Fibroblast of skin of left biceps (primary cell): ENCODE results near the gene SSH3.
"Not testable (repeated sequence)": the region's sequence is repeated elsewhere in the genome, so short reads cannot be mapped to it uniquely, and the experiment has no call there.

ENCODE experiments used
- DNase-seq, 2 experiments: peaks; one replicate each; pipeline ENCODE4 v3.0.0-alpha.2; 2013; ENCODE audit warnings: low read depth in 2 of 2

The SSH3 gene, protein sequence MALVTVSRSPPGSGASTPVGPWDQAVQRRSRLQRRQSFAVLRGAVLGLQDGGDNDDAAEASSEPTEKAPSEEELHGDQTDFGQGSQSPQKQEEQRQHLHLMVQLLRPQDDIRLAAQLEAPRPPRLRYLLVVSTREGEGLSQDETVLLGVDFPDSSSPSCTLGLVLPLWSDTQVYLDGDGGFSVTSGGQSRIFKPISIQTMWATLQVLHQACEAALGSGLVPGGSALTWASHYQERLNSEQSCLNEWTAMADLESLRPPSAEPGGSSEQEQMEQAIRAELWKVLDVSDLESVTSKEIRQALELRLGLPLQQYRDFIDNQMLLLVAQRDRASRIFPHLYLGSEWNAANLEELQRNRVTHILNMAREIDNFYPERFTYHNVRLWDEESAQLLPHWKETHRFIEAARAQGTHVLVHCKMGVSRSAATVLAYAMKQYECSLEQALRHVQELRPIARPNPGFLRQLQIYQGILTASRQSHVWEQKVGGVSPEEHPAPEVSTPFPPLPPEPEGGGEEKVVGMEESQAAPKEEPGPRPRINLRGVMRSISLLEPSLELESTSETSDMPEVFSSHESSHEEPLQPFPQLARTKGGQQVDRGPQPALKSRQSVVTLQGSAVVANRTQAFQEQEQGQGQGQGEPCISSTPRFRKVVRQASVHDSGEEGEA

DNA sequence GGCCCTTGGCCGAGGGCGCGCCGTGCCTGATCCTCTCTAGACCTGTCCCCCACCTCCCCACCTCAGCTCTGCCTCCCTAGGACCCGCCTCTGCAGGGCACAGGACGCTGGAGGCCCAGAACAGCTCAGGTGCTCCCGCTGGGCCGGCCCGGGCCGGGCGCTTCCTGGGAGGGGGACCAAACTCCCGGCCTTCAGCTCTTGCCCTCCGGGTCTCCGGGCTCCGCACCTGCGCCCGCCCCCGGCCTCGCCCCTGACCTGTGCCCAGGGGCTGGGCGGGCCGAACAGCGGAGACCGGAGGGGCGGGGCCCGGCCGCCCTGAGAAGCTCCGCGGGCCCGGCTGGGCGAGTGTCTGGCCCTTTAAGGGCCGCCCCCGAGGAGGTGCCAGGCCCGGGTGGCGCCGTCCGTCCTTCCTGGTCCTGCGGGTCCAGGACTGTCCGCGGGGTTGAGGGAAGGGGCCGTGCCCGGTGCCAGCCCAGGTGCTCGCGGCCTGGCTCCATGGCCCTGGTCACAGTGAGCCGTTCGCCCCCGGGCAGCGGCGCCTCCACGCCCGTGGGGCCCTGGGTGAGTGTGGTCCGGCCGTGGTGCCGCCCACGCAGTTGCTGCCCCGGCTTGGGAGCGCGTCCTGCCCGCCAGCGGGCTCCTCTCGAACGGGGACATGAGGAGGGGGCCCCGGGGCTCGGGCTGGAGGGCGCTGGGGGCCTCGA is at the start of gene SSH3:
Gene SSH3, plus strand, starts transcription at position 399 of the 703 bp plus-strand sequence. Its CDS starts 96 bp downstream, at position 495.
- DNase-seq: no peak

DNA sequence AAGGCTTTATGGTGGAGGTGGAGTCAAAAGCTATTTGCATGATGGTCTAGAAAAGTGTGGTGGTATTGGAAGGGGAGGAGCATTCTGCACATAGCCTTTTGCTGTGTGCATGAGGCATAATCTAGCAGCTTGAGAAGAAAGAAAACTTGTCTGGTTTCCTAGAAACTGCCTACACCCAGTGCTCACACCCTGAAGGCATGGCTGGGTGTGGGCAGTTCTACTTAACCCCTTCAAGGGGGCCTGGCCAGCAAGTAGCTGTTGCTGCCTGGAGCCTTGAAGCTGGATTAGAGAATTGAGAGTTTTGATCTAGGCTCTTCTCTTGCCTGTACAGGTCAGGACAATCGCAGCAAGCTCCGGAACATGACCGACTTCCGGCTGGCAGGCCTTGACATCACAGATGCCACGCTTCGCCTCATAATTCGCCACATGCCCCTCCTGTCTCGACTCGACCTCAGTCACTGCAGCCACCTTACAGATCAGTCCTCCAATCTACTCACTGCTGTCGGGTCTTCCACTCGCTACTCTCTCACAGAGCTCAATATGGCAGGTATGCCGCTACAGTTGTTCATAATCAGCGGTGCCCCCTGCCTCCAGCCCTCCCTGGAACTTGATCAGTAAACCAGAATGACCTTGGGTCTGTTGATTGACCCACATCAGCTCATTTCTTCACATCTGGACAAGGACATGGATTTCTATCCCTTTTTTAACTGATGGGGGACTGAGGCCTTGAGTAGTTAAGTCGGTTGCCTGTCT is 49.3 kb upstream of the SSH3 start:
- DNase-seq: no peak

DNA sequence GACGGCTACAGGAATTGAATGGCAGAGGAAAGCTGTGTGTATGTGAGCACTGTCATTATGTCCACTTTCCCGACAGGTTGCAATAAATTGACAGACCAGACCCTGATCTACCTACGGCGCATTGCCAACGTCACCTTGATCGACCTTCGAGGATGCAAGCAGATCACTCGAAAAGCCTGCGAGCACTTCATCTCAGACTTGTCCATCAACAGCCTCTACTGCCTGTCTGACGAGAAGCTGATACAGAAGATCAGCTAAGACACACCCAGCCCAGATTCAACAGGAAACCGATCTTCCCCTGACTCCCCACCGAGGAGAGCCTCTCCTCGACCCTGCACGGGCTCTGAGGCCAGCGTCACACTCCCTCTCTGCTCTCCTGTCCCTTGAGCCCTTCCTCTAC is 48.5 kb upstream of the SSH3 start:
- no peak for DNase-seq

DNA sequence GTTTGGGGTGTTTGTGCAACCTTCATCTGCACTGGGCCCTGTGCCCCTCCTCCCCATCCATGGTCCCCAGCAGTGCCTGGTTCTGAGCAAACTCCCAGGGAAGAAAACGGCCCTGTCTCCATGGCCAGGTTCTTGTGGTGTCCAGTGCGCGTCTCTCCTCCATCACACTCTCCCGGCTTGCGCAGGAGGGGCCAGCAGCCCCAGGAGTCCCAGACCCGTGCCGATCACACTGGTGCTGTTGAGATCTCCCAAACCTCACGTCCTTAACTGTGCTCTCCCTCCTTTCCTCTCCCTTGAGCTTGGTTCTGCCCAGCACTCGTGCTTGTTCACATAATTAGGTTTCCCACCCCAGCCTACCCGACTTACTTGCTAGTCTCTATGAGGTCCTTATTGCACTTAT is 48.0 kb upstream of the SSH3 start:
- no peak for DNase-seq

DNA sequence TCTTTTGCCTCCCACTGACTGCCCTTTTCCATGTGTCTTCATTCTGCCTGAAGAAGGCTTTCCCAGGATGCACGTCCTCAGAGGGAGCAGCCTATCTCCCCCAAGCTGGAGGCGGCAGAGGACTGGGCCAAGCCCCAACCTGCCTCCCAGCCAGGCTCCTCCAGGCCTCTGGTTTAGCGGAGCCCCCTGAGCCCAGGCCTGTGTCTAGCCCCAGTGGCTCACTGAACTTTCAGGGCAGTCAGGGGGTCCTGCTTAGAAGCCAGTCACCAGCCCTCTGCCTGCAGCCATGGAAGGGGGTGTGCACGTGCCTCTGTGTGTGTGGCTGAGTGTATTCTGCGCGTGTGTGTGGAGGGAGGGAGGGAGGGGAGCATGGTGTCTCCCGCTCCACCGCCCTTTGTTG is 47.5 kb upstream of the SSH3 start:
- DNase-seq: no peak

DNA sequence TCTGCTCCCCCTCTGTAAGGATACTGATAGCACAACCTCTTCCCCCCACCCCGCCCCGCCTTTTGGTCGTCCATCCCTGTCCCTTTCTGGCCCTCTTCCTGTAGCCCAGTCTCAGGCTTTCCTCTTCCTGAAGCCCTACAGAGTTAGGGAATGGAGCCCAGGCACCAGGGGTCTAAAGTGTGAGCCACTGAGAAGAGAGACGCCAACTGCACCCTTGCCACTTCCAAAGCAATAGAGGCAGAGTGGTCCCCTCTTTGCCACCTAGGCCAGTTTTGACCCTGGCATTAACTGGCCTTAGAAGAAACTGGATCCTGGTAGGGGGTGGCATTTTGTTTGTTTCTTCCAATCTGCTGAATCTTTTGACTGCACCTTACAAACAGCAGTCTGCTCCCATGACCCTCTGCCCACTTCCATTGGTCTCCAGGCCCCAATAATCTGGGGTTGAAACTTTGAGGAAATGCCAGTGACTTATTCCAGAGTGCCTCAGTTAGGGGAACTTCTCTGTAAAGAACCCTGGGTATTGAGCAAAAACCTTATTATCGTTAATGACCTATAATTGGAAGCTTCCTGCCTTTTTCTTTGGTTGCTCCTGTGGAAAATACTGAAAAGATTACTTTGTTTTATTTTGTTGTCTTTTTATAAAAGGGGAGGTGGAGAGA is 46.7 kb upstream of the SSH3 start:
- no peak for DNase-seq

DNA sequence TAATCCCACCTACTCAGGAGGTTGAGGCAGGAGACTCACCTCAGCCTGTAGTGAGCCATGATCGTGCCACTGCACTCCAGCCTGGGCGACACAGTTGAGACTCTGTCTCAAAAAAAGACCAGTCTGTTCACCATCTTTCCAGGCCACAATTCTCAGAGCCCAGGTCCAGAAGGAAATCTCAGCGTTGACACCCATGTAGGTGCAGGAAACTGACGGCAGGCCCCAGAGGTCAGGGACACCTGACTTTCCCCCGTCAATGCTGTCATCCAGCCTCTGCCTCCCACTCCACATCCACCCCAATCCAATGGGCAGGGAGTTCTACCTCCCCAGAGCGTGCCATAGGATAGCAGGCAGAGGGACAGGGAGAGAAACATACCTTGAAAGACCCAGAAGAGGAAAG is 42.9 kb upstream of the SSH3 start:
- no peak for DNase-seq

DNA sequence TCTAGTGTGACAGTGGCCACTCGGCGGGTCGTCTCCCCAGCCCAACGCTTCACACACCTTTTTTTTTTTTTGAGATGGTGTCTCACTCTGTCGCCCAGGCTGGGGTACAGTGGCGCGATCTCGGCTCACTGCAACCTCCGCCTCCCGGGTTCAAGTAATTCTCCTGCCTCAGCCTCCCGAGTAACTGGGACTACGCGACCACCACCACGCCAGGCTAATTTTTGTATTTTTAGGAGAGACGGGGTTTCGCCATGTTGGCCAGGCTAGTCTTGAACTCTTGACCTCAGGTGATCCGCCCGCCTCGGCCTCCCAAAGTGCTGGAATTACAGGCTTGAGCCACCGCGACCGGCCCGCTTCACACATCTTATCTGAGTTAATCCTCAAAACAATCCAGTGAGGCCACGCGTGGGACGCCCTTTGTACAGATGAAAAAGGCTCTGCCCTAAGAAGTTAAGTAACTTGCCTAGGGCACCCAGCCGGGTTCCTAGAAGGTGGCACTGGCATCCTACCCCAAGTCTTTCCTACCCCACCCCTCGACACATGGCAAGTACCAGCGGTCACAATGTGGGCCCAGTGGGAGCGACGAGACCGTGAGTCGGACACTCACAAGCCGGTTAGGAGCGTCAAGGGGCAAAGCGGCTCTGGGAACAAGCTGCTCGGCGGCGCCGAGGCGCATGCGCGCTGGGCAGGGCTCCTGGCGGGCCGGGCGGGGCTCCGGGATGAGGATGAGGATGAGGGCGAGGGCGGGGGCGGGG is 42.3 kb upstream of the SSH3 start:
- not testable (repeated sequence) for DNase-seq

DNA sequence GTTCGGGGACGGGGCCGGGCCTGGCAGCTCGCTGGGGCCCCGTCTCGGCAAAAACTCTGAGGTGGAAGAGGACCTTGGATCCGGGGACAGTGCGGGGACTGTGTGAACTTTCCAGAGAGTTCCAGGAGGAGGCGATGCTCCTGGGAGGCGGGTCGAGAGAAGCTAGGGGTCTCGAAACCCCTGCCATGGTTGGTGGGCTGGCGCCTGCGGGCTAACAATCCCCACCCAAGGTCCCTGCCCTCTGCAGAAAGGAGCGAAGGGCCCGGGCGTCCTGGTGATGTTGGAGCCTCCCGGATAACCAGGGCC is 41.7 kb upstream of the SSH3 start:
- no peak for DNase-seq

DNA sequence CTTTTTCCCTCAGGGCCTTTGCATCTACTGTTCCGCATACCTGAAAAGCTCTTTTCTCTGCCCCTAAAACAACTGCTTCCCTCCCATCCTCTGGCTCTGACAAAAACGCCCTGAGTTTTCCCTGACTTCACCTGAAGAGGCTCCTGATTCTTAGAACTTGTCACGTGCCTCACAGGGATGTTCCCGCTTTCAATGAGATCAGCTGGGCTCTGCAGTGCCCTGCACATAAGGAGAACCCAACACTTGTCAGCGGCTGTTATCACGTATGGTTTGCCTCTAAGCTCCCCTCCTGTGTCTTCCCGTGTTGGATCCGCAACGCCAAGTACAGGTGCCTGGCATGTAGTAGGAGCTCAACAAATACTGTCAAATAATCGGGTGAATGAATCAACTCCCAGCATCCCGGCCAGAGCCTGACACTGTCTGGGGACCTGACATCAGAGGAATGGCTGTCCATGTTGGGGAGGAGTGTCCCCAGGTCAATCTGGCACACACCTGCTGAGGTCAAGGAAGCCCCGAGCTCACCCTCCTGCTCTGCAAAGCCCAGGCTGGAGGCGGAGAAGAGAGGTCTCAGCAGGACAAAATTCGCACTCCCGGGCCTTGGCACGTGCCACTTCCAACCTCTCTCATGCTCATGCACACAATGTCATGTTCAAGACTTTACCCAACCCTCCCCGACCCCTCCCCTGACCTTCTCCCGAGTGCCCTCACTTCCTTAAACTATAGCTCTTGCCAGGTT is 41.2 kb upstream of the SSH3 start:
- DNase-seq: no peak

DNA sequence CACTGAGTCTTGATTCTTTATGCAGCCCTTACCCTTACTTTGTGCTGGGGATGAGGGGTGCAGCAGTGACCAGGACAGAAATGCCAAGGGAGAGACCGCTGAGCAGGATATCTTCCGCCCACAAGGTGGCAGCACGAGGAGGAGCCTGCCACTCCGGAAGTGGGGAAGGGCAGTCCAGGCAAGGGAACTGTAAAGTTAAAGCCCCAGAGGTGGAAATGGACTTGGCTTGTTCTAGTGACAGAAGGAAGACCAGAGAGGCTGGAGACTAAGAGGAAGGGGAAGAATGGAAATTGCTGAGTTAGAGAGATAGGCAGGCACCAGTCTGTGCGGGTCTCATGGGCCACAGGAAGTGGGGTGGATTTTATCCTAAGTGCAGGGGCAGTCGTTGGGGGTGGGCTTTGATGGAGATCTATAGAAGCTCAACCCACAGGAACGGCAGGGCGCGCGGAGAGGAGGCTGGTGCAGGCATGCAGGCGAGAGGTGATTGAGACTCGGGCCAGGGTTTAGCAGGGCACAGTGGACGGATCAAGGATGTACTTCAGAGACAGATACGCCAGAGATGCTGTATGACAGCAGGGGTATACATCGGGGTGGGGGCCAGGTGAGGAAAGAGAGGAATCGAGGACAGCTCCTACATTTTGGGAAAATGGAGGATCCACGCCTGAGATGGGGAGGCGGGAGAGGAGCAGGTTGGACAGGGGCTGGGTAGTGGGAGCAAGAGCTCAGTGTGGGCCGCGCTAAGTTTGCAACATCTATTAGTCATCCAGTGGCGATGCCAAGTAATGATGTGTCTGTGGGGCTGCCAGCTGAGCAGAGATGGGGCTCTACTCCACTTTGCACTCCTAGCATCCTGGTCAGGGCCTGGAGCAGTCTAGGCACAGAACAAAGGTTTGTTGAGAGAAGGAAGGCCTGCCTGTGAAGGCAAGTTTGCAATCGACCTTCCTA is 40.3 kb upstream of the SSH3 start:
- no peak for DNase-seq

DNA sequence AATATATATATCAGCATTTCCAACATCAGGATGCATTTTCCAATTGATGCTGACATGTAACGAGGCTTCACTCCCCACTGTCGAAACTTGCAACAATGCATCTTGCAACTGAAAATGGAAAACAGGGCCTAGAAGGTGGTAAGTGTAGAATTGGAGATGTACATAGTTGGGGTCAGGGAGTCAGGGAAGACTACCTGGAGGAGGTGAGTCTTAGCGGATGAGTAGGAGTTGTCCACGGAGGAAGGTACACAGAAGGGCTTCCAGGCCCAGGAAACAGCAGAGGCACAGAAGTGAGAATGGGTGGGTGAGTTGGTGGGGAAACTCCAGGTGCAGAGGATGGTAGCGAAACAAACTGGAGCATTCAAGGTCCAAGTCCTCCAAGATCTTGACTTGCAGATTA is 39.1 kb upstream of the SSH3 start:
- DNase-seq: no peak

DNA sequence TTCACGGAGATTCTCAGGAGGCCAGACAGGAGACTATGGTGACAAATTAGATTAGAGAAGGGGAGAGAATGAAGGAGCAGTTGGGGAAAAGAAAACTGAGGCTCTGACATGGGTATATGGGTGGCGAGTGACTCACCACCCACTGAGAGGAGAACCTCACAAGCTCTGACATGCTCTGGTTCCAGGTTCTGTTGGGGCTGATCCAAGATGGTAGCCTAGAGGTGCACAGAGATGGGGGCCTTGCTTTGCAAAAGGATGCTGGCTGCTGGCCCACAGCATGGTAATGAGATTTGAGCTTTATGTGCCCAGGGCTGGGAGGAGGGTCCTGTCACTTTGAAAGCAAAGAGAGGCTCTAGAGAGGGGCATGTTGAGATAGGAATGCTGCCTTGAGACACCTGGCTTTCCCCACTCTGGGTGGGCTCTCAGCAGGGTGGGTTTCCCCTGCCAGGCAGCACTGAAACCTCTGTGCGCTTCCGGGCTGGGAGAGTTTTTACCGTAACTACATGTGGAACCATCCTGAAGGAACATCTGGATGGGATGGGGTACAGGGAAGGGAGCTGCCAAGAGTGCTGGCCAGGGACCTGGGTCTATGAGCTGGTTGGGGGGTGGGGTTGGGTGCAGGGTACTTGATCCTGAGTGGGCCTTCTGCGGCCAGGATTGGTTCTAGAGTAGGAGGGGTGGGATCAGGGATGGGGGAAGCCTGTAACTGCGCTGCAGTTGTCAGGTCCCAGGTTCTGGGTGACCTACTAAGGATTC is 38.3 kb upstream of the SSH3 start:
- no peak for DNase-seq

DNA sequence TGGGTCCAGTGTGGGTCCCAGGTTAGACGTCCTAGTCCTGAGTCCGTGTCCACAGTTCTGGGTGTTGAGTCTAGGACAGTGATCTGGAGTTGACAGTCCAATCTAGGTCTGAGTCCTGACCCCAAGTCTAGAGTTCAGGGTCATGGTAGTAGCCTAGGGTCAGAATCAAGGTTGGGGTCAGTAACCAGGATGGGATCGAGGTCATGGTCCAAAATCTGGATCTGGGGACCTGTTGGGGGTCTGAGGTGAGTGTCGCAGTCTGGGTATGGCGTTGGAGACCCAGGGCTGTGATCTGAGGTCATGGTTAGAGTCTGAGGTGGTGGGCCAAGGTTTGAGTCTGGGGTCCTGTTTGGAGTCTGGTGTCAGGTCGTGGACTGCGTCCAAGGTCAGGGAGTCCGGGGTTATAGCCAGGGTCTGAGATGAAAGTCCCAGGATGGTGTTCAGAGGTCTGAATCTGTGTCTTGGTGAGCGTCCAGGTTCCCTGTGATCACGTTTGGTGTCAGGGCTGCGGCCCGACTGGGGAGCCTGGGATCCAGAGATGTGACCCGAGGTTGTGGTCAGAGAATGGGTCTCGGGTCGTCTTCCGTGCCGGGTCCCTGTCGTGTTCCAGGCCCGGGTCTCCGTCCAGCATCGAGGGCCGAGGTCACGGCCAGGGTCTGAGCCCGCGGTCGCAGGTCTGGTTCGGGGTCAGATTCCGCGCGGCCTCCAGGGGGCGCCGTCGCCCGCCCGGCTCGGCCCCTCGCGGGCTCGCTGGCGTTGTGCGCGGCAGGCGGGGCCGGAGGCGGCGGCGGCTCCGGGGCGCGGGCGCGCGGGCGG is 37.5 kb upstream of the SSH3 start:
- no peak for DNase-seq

DNA sequence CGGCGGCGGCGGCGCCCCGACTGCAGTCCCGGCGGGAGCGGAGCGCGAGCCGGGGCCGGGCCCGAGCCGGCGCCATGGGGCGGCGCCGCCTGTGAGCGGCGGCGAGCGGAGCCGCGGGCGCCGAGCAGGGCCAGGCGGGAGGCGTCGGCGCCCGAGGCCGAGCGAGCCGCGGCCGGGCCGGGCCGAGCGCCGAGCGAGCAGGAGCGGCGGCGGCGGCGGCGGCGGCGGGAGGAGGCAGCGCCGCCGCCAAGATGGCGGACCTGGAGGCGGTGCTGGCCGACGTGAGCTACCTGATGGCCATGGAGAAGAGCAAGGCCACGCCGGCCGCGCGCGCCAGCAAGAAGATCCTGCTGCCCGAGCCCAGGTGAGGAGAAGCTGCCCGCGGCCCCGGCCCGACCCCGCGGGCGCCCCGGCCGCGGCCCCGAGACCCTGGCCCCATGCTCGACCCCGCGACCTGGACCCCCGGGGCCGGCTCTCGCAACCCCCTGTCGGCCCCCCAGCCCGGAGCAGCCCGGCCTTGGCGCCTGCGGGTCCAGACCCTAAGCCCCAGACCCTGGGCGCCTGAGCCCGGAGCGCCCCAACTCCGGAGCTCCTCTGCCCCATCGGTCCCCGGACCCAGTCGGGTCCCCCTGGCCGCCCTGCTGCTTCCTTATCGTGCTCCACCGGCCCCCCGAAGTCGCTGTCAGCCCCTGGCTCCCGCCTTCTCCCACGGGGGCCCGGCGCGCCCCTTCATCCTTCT is 36.7 kb upstream of the SSH3 start, which contains the start of gene GRK2:
Gene GRK2, plus strand, starts transcription at position 25 of the 739 bp plus-strand sequence. Its CDS starts 227 bp downstream, at position 252.
- DNase-seq: no peak

DNA sequence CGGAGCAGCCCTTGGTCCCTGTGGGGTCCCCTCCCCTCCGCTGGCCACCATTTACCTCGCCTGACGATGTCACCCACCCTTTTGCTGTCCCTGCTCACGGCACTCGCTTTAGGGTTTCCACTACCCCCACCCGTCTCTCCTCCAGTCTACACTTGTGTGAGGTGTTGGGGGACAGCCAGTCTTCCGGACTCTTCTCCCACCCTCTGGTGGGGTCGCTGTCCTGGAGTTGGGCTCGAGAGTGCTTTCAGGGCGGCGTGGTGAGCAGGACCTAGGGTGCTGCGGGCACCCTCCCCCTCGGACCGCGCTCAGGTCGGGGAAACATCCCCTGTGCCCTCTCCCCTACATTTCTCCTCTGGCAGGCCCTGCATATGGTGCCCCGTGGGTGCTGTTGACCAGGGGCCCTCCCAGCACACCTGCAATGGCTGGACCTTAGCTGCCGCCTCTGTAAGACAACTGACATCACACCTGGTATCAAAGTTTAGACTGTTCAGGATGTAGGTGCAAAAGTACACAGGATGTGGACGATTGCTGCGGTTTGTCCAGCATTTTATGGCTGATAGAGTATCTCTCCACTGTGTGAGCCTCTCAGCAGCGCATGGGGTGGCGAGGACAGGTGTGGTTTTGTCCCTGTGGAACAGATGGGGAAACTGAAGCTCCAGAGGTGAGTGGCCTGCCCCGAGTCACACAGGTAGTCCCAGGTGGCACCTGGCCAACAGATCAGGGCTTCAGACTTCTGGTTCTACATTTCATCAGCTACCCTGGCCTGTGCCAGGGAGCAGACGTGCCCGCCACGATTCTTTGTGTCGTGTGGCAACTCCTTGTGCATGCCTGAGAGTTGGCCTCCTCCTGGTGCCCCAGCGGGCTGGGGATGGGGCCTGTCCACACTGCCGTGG is 35.9 kb upstream of the SSH3 start:
- no peak for DNase-seq
